Urinary bladder (tissue), 4 donors: ENCODE results near the gene C3orf33. TPM values are rescaled to one million over a fixed set of nuclear protein-coding genes. Genes with fewer than 3 reads are reported as not detected.

ENCODE experiments used
- DNase-seq: peaks from one replicate; pipeline ENCODE4 v3.0.0-alpha.2; 2015; ENCODE audit errors: extremely low spot score
- H3K27ac ChIP-seq: one replicate; pipeline ENCODE4 v1.5.1; 2013; ENCODE audit warnings: low read depth, mild to moderate bottlenecking, moderate library complexity
- H3K36me3 ChIP-seq: one replicate; pipeline ENCODE4 v1.6.1; 2013; ENCODE audit warnings: mild to moderate bottlenecking, moderate library complexity; ENCODE audit not compliant: insufficient read depth
- H3K4me1 ChIP-seq: one replicate; pipeline ENCODE4 v1.6.1; 2013; ENCODE audit warnings: mild to moderate bottlenecking, moderate library complexity; ENCODE audit not compliant: insufficient read depth
- H3K4me3 ChIP-seq: one replicate; pipeline ENCODE4 v1.5.1; 2013; ENCODE audit warnings: low read depth, low read length
- whole genome bisulfite sequencing: extraction: QIAGEN DNeasy Blood & Tissue Kit; methylation state at CpG from one replicate; pipeline ENCODE4 v1.1.7; 2013; 5-methylcytosine and 5-hydroxymethylcytosine counted together
- polyA plus RNA-seq: library from polyadenylated mRNA; stranded (reverse); fragments of 200-250 nt; gene quantifications from one replicate; pipeline ENCODE4 v1.2.3, GENCODE V29; 2013
- total RNA-seq: library from RNA; depleted of rRNA; stranded (reverse); fragments of >200 nt; gene quantifications from one replicate; pipeline ENCODE4 v1.2.3, GENCODE V29; 2014
- donor health status: healthy with polysubstance abuse.
- donor health status: healthy.

C3orf33 gene
- total and polyA plus RNA-seq, 2 donors: 4.4 to 5.6 TPM

GRCh38 chr3:155742349-155742965 is 63.6 kb downstream of the C3orf33 start:
- Histone ChIP-seq H3K4me1 (no peaks in the 10 kb centered on the region), H3K27ac (no peak overlapping the region), H3K36me3 (no peaks in the 10 kb centered on the region), H3K4me3 (no peak overlapping the region)
- DNase-seq: no peak
- 75% methylated on average over 5 of the region's 5 CpGs for WGBS

GRCh38 chr3:155741603-155742002 is 64.5 kb downstream of the C3orf33 start:
- H3K36me3 ChIP-seq: no peaks in the 10 kb centered on the region
- no peaks in the 10 kb centered on the region for H3K4me1 ChIP-seq
- no peak overlapping the region for H3K27ac ChIP-seq
- no peak for DNase-seq
- H3K4me3 ChIP-seq: no peak overlapping the region

DNA sequence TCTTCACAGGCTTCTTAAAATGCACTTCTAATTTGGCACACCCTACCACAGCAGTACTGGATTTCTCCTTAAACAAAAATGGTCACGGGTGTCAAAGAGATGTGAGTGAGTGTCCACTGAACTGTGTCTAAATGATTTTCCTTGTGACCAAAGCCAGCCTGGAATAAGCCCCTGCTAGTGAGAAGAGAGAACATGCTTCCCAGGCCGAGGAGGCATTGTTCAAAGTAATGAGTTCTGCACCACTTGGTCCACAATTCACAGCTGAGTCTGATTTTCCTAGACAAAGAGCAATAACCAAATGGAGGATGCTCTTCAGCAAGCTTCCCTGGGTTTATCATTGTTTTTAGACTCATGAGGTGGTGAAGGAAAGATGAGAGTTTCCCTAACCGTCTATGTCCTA is 65.0 kb downstream of the C3orf33 start:
- no peak for DNase-seq
- H3K4me3 ChIP-seq: no peak overlapping the region
- H3K36me3 ChIP-seq: no peaks in the 10 kb centered on the region
- no peaks in the 10 kb centered on the region for H3K4me1 ChIP-seq
- 77% methylated on average over 3 of the region's 3 CpGs for WGBS
- H3K27ac ChIP-seq: no peak overlapping the region

GRCh38 chr3:155739154-155739553 is 66.9 kb downstream of the C3orf33 start:
- no peak for DNase-seq
- Histone ChIP-seq H3K27ac (no peak overlapping the region), H3K4me3 (no peak overlapping the region), H3K36me3 (no peaks in the 10 kb centered on the region), H3K4me1 (no peaks in the 10 kb centered on the region)
- WGBS: 14% methylated on average over 5 of the region's 5 CpGs

DNA sequence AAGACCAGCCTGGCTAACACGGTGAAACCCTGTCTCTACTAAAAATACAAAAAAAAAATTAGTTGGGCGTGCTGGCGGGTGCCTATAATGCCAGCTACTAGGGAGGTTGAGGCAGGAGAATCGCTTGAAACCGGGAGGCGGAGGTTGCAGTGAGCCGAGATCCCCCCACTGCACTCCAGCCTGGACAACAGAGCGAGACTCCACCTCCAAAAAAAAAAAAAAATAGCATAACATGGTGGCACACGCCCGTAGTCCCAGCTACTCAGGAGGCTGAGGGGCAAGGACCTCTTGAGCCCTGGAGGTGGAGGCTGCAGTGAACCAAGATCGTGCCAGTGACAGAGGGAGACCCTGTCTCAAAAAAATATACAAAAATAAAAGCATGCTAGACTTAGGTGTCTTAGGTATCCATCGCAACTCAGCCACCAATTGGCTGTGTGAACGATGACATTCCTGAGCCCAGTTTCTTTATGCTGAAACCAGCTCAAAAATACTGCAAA is 67.5 kb downstream of the C3orf33 start:
- Histone ChIP-seq H3K4me1 (no peaks in the 10 kb centered on the region), H3K27ac (no peak overlapping the region), H3K36me3 (no peaks in the 10 kb centered on the region), H3K4me3 (no peak overlapping the region)
- no peak for DNase-seq
- 92% methylated on average over 13 of the region's 13 CpGs for WGBS

DNA sequence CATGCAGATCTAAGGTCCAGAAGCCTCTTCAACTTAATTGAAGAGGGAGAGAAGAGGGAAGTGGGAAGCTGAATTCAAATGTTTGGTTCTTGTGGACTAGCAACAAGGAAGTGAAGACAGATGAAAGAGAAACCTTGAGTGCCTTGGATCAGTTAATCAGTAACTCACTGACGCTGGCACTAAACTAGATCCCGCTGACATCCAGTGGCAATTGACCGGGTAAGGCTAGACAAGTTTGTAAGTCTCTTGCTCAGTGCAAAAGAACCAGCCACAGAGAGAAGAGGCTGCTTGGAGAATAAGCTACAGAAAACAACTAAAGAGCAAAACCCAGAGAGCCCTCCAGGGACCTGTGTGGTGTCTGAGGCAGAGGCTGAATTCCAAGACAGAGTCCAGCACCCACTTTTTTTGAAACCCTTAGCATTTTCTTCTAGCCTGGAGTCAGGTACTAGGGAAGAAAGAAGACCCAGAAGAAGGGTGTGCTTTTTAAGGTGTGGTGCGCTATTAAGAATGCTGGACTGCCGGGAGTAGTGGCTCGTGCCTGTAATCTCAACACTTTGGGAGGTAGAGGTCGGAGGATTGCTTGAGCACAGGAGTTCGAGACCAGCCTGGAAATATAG is 68.1 kb downstream of the C3orf33 start:
- peak; percentile 75 for DNase-seq
- H3K27ac ChIP-seq: no peak overlapping the region
- H3K4me1 ChIP-seq: no peaks in the 10 kb centered on the region
- 51% methylated on average over 8 of the region's 8 CpGs for WGBS
- H3K36me3 ChIP-seq: no peaks in the 10 kb centered on the region
- H3K4me3 ChIP-seq: no peak overlapping the region

DNA sequence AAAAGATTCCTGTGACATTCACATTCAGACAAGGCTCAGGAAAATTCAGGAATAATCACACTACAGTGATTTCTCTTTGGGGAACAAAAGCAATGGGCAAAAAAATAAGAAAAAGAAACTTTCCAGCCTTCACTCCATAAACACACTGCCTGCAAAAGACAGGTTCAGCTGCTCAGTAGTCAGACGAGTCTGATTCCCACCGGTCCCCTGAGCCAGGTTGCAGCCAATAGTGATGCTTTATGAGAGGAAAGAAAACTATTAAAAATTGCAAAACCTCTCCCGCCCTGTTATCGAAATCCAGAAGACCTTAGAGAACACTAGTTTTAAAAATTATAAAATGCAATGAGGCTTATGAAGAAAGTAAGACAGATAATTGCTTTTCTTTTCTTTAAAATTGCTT is 69.7 kb downstream of the C3orf33 start:
- no peak overlapping the region for H3K27ac ChIP-seq
- H3K4me3 ChIP-seq: no peak overlapping the region
- no peak for DNase-seq
- 67% methylated on average over 4 of the region's 4 CpGs for WGBS
- H3K36me3 ChIP-seq: no peaks in the 10 kb centered on the region
- H3K4me1 ChIP-seq: no peaks in the 10 kb centered on the region

- no peak for DNase-seq
- no peak overlapping the region for H3K27ac ChIP-seq
- H3K4me3 ChIP-seq: no peak overlapping the region
- no peaks in the 10 kb centered on the region for H3K4me1 ChIP-seq
- no peaks in the 10 kb centered on the region for H3K36me3 ChIP-seq
- 89% methylated on average over 2 of the region's 2 CpGs for WGBS
Measured at GRCh38 chr3:155730843-155731242, 75.2 kb downstream of the C3orf33 start.

GRCh38 chr3:155727836-155728235 is 78.2 kb downstream of the C3orf33 start:
- Histone ChIP-seq H3K4me3 (no peak overlapping the region), H3K4me1 (no peaks in the 10 kb centered on the region), H3K27ac (no peak overlapping the region), H3K36me3 (no peaks in the 10 kb centered on the region)
- WGBS: 87% methylated on average over 3 of the region's 3 CpGs
- no peak for DNase-seq

DNA sequence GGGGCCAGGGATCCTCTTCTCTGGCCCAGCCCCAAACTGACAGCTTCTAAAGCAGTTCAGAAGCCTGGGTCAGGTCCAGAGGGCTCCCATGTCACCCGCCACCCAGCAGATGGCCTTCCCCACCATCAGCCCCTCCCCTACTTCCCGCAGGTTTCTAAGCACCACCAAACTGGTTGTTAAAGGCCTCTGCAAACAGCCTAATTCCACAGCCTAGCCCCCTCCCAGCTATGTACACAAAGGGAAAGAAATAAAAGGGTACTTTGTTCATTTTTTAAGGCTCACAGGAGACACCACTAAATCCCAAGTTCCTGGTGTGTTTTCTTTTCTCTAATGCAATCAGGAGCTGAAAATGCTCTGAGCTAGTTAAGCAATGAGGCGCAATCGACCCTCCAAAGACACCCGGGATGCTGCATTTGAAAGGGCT is 91.8 kb downstream of the C3orf33 start:
- Histone ChIP-seq H3K4me1 (no peaks in the 10 kb centered on the region), H3K27ac (no peak overlapping the region), H3K36me3 (no peaks in the 10 kb centered on the region), H3K4me3 (no peak overlapping the region)
- no peak for DNase-seq
- 60% methylated on average over 5 of the region's 5 CpGs for WGBS

Other genes with a start within 250 kb of the C3orf33 start
- gene PLCH1, start 61.2 kb downstream of the C3orf33 start, total RNA-seq: 3.2 TPM
- gene PLCH1, start 61.2 kb downstream of the C3orf33 start, polyA plus RNA-seq: 0.27 TPM
- gene SLC33A1, start 48.1 kb upstream of the C3orf33 start, total RNA-seq: 35.3 TPM
- 14.2 TPM for gene SLC33A1, start 48.1 kb upstream of the C3orf33 start, polyA plus RNA-seq
- gene GMPS, start 64.4 kb upstream of the C3orf33 start, total RNA-seq: 35.9 TPM
- 21.7 TPM for gene GMPS, start 64.4 kb upstream of the C3orf33 start, polyA plus RNA-seq